Skin epidermis (tissue), 12 donors: ENCODE measurements around the gene HSPB2.
A peak's percentile ranks its signal among the peaks of the same experiment; 100 is the strongest.

Experiments used
- H3K27ac ChIP-seq, 21 experiments: fragments of 200-600 bp; sonication (generic) in 11 of 21; one replicate each; pipeline ENCODE4 v1.5.0; 2020; ENCODE audit warnings: mild to moderate bottlenecking in 3 of 21, inconsistent platforms in 2 of 21, moderate library complexity in 2 of 21
- H3K4me3 ChIP-seq, 7 experiments: fragments of 200-600 bp; sonication (generic) in 2 of 7; one replicate each; pipeline ENCODE4 v1.5.0; 2020; ENCODE audit warnings: inconsistent platforms in 2 of 7, mild to moderate bottlenecking in 2 of 7, moderate library complexity in 1 of 7

HSPB2 gene

DNA sequence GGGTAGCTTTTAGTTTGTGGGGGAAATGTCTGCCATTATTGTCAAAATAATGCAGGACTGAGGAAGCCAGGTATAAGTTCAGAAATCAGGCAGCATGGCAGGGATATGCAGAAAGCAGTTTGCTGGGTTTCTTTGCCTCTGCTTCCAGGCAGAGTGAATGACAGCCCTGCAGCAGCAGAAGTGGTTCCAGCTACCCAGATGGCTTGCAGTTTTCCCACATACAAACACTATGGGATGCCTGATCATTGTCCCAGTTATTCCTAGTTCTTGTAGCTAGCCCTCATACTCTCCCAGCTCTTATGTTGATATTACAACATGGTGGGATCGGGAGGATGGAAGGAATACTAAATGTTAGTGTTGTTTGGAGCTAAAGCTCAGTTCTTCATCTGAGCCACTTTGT, 21.8 kb downstream of the HSPB2 start:
- Histone ChIP-seq H3K27ac (no peak overlapping the region), H3K4me3 (no peak overlapping the region)

DNA sequence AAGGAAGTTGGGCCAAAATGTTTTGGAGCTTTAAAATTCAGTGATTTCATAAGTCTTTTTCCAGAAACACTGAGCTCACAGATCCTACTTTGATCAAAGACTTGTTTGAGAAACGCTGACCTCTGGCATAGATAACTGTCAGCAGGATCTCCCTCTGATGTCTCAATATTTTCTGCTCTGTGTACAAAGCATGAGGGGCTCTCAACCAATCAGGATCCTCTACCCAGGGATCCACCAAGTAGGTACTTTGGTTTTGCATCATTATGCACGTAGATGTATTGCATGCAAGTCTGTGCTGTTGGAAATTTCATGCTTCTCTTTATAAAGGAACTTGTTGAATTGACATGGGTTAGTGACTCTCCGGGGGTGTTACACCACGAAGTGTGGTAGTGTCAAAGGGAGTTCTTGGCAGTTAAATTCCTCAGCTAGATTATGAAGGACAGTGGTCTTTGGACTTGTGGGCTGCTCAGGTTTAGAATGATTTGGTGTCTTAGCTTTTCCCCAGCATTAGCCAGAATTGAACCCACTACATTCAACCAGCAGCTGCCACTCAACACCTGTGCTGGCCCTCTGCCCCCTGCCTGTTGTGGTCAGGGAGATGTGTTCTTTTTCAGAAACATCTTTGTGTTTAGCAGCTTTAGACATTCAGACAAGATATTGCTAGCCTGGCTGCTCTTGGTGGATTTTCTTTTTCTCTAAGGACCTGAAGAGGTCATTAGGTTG, 22.9 kb downstream of the HSPB2 start:
- Histone ChIP-seq H3K4me3 (no peak overlapping the region), H3K27ac (peak overlapping the region in 14 of 21 experiments; percentile 3 to 90 (median 70))

DNA sequence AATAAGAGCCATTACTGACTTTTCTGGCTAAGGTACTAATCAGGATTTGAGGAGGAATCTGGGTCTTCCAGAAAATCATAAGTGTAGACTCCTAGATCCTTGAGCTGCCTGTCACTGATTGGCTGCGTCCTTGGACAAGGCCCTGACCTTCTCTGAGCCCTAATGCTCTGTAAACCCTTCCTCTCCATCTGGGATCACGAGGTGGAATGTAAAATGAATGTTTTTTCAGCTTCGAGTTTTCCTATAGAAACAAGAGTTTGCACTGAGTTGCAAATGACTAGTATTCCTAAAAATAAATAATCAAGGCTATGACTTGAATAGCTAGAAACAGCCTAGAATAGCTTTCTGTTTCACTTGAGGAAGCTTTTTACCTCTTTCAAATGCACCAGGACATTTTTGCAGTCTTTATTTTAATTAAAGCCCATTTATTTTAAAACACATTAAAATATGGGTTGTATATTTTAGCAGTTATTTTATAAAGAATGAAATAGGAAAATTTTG, 23.6 kb downstream of the HSPB2 start:
- Histone ChIP-seq H3K4me3 (peak overlapping the region in 6 of 7 experiments; percentile 45 to 86 (median 66)), H3K27ac (peak overlapping the region in 15 of 21 experiments; percentile 3 to 90 (median 71))

DNA sequence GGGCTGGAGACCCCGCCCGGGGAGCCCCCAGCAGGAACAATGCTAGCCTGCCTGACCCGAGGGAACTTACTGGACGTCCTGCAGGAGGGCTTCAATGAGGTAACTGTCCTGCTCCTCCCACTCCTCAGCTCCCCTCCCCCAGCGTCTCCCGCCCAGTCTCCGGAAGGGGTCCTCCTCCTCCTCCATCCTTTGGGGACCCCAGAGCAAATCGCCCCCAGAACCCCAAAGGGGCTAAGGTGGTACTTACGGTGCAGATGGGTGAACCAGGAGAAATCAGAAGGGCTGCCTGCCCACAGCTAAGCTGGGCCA, 24.9 kb downstream of the HSPB2 start:
- peak overlapping the region; percentile 45 to 86 (median 65) for H3K4me3 ChIP-seq
- peak overlapping the region in 20 of 21 experiments; percentile 12 to 90 (median 70) for H3K27ac ChIP-seq

DNA sequence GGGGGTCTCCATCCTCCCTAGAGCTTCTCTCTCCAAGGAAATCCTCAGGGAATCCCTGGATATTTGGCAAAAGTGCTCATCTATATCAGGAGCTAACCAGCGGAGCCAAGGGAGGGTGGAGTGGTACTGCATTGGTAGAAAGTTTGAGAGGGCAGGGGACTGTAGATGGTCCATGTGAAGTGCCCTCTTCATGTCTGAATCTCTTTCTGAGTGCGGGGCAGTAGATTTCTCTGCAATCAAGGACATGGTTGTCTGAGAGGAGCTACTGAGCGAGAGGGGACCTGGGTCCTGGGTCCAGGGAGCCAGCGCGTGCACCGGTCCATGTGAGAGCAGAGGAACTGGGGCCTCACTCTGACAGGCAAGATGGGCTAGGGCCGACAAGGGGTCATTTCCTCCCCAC, 25.3 kb downstream of the HSPB2 start:
- H3K4me3 ChIP-seq, result peak overlapping the region in 6 of 7 experiments; percentile 45 to 86 (median 66)
- H3K27ac ChIP-seq, result peak overlapping the region in 15 of 21 experiments; percentile 12 to 90 (median 77)

DNA sequence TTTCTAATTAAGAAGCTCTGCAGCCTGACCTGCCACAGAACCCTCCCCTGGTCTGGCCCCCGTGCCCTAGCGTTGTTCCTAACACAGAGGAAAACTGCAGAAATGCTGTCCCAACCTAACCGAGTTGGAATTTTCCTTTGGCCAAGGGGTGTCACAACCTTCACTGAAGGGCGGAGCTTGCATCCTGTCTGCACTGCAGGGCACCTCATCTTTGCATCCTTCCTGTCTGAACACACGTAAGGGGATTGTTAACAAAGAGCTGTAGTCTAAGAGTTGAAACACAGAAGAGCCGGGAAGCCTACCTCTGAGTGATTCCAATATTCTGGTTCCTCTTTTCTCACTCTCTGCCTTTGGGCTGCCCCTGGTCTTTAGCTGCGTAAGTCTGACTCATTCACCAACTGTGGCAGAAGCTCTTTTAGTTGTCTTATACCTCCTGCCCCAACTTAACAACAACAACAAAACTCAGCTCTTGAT, 26.2 kb downstream of the HSPB2 start:
- H3K4me3 ChIP-seq, result no peak overlapping the region

DNA sequence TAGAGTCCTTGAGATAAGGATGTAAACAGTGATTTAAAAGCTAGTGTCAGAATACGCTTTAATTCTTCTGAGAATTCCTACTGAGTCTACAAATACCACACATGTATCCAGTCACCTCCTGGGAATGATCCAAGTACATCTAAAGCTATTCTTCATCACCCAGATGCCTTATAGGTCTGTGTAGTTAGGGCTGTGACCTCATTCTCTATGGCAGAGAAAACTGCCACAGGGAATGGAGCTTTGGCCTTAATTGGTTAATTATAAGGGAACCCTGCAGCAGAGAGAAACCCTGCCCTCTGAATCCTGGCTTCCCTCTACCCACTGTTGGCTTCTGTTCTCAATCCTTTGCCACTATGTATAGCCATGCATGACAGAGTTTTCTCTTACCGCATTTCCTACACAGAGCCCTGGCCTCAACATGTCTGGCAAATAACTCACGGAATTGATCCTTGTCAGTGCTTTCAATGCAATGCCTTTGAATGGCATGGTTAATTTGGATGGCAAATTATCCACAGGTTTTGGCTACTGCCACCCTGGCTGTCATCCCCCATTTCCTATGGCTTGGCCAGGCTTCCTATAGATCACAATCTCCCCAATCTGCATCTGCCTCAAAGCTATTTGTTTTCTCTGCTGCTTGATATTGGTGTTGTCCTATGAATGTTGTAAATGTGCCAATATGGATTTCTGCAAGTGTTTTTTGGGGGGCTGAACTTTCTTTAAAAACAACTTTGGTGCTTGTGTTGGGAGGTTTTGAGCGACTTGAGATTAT, 27.5 kb downstream of the HSPB2 start:
- H3K27ac ChIP-seq, result peak overlapping the region in 6 of 21 experiments; percentile 3 to 90 (median 52)

More for the DNA sequence above, 26.2 kb downstream of the HSPB2 start:
- H3K27ac ChIP-seq, result peak overlapping the region in 15 of 21 experiments; percentile 3 to 90 (median 61)

DNA sequence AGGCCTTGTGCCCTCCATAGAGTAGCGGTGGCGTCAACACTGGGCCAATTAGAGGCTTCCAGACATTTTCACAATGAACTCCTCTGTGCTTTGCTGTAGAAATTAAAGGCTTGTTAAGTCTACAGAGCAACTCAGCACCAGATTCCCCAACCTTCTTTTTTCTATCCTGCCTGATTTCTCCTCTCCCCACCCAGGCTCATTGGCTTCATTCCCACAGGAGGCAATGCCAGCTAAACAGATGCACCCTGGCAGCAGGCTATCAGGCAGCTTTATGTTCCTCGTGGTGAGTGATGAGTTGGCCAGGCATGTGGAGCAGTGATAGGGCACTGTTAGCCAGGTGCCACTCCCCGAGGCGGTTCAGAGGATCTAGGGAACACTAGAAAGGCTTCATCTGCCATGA, 29.4 kb downstream of the HSPB2 start:
- Histone ChIP-seq H3K27ac (peak overlapping the region in 5 of 21 experiments; percentile 10 to 47 (median 40)), H3K4me3 (no peak overlapping the region)

More for the DNA sequence above, 27.5 kb downstream of the HSPB2 start:
- H3K4me3 ChIP-seq, result no peak overlapping the region

DNA sequence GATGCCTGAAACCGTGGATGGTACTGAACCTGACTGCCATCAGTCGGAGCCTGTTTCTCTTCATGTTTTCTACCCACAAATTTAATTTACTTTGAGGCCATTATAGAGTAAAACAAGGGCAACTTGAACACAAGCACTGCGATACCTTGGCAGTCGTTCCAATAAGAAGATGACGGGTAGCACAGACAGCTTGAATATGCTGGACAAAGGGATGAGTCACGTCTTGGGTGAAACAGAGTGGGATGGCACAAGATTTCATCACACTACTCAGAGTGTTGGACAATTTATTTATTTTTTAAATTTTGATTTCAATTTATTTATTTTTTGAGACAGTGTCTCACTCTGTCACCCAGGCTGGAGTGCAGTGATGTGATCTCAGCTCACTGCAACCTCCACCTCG, 30.3 kb downstream of the HSPB2 start:
- Histone ChIP-seq H3K4me3 (no peak overlapping the region), H3K27ac (peak overlapping the region in 1 of 21 experiments; percentile 33)

DNA sequence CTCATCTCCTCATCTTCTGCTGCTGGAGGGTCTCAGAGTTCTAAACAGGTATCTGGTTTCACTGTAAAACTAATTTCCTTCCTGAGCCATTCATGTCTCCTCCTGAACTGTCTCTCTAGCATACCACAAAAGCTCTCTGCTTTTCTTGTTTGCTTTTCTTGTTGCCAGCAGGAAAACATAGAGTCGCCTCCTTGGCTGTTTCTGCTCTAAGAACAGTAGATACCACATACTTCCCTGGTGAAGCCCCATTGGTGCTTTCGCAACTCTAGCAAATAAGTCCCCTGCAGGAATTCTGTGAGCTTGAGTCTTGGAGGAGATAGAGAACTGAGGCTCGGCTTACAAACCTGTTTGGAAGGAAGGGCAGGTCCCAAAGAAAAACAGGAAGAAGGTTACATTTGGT, 31.6 kb downstream of the HSPB2 start:
- H3K4me3 ChIP-seq, result no peak overlapping the region
- peak overlapping the region in 16 of 21 experiments; percentile 15 to 84 (median 60) for H3K27ac ChIP-seq

DNA sequence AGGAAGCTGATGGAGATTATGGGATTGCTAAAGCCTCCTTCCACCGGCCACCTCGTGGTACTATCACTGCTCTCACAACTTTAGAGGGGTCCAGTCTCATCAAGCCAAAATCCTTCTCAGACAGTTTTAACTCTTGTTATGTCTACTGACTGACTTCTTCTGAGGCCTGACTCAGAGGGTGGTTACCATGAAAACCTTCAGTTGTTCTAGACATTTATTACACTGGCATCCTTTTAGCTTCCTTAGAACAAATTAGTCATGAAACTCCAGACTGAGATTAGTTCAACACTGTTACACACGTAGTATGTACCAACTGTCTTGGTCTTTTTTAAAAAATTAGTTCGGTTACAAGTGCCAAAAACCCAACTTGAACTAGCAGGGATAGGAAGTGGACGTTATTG, 32.1 kb downstream of the HSPB2 start:
- Histone ChIP-seq H3K27ac (peak overlapping the region in 16 of 21 experiments; percentile 15 to 84 (median 66)), H3K4me3 (no peak overlapping the region)

DNA sequence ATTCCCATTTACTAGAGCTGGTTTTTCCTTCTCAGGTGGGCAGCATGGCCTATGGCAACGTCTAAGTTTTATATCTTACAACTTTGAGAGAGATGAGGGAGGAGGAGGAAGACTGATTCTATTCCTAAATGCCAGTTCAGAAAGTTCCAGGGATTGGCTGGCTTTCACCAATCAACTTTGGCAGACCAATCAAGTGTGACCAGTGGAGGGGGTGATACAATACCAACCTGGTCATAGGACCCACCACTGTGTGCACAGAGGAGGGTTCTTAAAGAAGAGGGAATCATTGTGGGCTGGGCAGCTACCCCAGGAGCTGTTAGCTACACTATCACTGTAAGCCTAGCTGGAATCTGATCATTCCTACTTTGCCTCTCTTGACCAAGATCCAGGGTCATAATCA, 32.7 kb downstream of the HSPB2 start:
- peak overlapping the region in 19 of 21 experiments; percentile 11 to 84 (median 53) for H3K27ac ChIP-seq
- H3K4me3 ChIP-seq, result no peak overlapping the region

DNA sequence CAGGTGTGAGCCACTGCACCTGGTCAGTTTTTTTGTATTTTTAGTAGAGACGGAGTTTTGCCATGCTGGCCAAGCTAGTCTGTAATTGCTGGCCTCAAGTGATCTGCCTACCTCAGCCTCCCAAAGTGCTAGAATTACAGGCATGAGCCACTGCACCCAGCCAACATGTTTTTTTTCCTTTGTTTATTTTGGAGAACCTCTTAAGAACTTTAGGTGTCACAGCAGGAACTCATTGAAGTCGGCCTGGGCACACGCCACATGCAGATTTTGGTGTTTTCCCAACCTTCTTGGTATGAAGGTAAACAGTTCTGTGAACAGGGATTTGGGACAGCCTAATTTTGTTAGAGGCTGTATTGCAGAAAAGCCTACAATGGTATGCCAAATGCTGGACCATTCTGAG, 34.0 kb downstream of the HSPB2 start:
- H3K27ac ChIP-seq, result peak overlapping the region in 3 of 21 experiments; percentile 21 to 84 (median 82)

DNA sequence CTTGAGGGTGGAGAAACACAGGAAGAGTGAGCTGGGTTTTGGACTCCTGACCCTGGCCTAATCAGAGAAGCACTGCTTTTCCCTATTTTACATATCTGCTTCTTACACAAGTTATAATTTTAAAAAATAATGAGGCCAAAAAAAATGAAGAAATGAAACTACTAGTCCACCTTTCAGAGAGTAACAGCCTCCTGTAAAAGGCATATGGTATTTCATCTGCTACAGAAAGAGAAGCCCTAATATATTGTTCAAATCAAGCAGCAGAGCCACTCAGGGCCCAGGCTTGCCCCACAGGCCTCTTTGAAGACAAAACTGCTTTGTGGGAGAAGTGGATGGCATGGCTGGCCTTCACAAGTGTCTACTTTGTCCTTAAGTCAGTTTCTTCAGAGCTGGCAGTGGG, 34.6 kb downstream of the HSPB2 start:
- H3K27ac ChIP-seq, result peak overlapping the region in 3 of 21 experiments; percentile 8 to 84 (median 30)
- H3K4me3 ChIP-seq, result no peak overlapping the region

More for the DNA sequence above, 34.0 kb downstream of the HSPB2 start:
- H3K4me3 ChIP-seq, result no peak overlapping the region

DNA sequence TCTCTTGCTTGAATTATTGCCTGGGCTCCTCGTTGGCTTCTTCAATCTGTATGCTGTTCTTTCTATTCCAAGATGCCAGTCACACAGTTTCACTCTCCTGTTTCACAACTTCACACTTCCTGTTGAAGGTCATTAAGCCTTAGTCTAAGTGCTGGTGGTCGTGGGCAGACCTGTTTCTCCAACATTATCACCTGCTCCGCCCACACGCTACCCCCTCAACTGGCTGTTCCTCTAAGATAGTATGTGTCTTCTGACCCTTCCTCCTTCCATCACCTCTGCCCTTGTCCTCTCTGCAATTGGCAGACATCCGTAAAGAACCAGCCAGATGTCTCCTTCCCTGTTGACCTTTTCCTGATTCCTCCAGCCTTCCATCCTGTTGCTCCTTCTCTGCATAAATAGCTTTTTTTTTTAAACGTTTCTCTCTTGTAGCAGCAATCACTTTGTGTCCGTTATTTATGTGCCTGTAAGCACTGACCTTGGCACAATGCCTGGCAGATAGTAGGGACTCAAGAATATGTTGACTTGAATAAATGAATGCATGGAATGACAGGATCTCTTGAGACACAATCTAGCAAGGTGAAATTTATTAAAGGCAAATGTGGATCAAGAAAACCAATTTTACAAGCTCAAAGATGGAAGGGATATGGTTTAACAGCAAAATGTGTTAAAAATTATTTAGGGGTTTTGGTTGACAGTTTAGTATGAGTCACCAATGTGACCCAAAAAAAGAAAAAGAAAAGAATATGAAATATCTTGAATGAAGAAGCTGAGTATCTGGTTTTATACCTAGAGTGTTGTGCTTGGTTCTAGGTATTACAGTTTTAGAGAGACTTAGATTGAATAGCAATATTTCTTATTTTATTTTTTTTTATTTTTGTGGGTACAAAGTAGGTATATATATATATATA, 37.2 kb downstream of the HSPB2 start:
- no peak overlapping the region for H3K27ac ChIP-seq
- H3K4me3 ChIP-seq, result no peak overlapping the region

DNA sequence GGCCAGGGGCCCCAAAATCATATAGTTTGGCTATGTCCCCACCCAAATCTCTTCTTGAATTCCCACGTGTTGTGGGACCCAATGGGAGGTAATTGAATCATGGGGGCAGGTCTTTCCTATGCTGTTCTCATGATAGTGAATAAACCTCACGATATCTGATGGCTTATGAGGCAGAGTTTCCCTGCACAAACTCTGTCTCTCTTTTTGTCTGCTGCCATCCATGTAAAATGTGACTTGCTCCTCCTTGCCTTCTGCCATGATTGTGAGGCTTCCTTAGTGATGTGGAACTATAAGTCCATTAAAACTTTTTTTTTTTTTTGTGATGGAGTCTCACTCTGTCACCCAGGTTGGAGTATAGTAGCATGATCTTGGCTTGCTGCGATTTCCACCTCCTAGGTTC, 39.0 kb downstream of the HSPB2 start:
- Histone ChIP-seq H3K4me3 (no peak overlapping the region), H3K27ac (no peak overlapping the region)

DNA sequence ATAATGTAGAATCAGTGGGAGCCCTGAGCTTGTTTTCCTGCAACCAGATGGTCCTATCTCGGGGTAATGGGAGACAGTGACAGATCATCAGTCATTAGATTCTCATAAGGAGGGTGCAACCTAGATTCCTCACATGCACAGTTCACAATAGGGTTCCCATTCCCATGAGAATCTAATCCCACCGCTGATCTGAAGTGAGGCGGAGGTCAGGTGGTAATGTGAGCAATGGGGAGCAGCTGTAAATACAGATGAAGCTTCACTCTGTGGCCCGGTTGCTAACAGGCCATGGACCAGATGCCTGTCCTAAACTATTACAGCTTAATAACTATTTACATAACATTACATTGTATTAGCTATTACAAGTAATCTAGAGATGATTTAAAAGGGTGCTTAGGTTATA, 41.6 kb downstream of the HSPB2 start:
- H3K4me3 ChIP-seq, result no peak overlapping the region
- no peak overlapping the region for H3K27ac ChIP-seq

DNA sequence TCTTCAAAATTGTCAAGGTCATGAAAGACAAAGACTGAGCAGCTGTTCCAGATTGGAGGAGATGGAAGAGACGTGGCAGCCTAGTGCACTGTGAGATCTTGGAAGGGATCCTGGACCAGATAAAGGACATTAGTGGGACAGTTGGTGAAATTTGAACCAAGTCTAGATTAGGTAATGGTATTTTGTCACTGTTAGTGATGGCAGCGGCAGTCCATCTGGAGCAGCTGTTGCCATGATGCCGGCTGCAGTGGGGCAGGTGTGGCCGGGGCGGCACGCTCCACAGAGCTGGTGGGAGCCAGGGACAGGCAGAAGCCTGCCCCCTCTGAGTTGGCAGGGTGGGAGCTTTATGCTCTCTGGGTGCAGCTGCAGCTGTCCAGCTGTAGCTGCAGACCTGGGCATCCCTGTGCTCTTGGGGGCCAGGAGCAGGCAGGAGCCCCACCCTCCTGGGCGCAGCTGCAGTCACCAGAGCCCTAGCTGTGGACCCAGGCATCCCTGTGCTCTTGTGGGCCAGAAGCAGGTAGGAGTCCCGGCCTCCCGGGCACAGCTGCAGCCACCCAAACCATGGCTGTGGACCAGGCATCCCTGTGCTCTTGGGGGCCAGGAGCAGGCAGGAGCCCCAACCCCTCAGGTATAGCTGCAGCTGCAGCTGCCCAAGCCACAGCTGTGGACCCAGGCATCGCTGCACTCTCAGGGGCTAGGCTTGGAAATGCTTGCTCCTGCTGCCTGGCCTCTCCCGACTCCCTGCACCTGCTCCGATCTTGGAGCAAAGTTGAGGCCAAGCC, 45.3 kb downstream of the HSPB2 start:
- H3K4me3 ChIP-seq, result no peak overlapping the region
- H3K27ac ChIP-seq, result no peak overlapping the region

DNA sequence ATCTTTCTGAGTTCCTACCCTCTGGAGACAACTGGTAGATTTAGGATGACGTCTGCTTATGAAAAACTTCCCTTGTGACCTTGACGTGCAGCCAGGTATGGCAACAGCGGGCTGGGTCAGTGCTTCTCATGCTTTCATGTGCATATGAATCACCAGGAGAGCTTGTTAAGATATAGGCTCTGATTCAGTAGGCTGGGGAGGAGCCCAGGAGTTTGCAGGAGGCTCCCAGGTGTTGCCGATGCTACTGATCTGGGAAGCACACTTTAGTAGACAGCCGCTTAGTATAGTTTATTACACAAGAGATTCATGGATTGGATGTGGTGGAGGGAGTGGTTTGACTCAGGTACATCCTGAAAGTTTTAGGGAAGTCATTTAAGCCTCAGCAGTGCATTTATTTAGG, 48.4 kb downstream of the HSPB2 start:
- Histone ChIP-seq H3K27ac (peak overlapping the region in 8 of 21 experiments; percentile 4 to 72 (median 55)), H3K4me3 (no peak overlapping the region)
